Measurements from ENCODE around the gene TRIM43.
"Not testable (repeated sequence)": the region's sequence is repeated elsewhere in the genome, so short reads cannot be mapped to it uniquely, and the experiment has no call there.

Gene TRIM43

DNA sequence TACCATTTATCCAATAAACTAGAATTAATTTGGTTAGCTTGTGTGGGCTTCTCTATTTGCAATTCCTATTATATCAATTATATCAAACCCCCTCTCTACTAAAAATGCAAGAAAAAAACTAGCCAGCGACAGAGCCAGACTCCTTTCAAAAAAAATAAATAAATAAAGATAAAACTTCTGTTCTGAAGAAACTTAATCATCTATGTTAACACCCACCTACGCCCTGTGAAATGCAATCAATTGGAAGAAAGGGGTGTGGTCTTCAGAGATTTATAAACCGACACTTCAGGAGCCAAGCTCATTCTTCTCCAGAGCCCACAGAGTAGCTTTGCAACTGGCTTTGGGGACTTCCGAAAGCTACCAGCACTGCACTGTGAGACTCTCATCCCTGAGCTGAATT, at the start of gene TRIM43:
TRIM43 (plus strand) TSS at position 301 of the 400 bp plus-strand sequence. CDS start 2,023 bp downstream, outside the sequence.
- not testable (repeated sequence) for DNase-seq

DNA sequence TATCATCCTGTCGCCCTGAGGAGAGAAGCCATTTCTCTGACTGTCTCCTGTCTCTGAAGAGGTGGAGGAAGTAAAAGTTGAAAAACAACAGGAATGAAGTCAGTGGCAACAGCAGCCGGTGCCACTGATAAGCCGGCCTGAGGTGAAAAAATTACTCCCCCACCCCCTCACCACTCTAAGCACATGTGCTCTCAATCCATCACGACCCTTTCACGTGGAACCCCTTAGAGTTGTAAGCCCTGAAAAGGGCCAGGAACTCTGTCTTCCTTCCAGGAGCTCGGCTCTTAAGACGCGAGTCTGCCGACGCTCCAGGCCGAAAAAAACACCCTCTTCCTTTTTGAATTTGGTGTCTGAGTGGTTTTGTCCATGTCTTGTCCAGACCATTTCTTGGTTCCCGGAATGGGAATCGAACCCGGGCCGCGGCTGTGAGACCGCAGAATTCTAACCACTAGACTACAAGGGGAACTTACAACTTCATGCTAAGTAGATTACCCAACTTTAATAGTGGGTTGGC, 40.7 kb upstream of the TRIM43 start:
- DNase-seq: no peak

DNA sequence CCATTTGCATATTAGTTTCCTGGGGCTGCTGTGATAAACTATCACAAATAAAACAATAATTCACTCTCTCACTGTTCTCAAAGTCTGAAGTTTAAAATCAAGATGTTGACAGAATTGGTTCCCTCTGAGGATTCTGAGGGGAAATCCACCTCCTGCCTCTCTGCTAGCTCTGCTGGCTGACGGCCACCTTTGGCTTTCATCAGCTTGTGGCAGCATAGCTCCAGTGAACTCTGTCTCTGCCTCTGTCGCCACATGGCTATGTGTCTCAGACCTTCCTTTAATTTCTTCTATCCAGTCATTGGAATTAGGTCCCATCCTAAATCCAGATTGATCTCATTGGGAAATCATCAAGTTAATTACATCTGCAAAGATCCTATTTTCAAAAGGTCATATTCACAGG, 38.9 kb upstream of the TRIM43 start:
- DNase-seq: no peak

DNA sequence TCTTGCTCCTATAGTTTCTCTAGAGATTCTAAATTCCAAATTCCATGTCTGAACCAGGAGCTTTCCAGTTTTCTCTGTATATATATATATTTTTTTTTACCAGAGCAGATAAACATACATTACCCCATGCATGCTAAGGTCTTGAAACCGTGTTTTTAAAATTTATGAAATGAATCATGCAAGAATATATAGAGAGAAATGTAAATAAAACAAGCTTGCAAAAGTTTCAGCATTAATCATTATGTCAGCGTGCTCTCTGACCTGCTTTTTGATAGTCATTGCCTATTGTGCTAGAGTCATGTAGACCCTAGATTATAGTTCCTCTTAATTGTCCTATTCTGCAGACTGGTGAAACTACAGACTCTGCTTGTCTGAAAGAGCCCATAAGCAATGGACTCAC, 22.6 kb upstream of the TRIM43 start:
- DNase-seq: no peak

DNA sequence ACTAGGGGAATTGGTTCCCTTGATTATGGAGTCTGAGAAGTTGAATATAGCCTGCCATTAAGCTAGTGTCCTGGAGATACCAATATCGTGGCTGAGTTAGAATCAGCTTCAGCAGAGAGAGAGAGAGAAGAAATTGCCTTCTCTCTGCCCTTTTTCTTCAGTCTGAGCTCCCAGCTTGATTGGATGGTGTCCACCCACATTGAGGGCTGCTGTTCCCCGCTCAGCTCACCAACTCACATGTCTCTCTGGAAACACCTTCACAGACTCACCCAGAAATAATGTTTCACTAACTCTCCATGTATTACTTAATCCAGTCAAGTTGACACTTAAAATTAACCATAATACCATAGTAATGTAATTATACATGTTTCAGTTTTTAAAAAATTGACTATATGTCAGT, 17.9 kb upstream of the TRIM43 start:
- DNase-seq: no peak

DNA sequence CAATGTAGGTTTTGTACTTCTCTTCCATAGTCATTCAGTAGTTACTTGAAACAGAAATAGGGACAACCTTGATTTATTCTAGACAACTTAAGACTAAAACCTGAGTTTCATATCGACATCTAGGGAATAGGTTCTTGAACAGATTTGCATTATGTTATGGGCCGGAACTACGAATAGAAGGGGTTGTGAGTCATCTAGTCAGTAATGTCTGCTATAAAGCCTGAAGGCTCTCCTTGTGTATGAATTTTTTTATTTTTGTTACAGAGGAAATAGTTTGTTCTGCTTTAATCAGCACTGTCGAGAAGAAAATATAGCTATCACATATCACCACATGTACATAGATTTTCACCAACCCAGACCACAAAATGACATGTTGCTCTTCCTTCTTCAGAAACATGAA, 17.3 kb upstream of the TRIM43 start:
- DNase-seq: no peak

DNA sequence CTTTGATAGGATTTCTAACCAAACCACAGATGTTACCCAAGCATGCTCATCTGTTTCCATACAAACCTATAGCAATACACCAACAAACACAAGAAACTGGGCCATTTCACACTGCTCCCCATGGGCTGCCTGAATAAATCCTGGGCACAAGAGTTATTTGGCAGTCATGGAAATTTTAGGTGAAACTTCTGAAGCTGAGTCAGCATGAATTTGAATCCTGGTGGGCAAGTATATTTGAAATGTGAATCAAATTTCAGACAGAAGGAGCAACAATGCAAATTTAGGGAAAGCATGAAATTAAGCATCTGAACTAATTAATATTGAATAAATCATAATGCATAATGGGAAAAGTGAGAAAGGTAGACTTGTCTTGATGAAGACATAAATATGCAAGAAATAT, 15.9 kb upstream of the TRIM43 start:
- DNase-seq: no peak

DNA sequence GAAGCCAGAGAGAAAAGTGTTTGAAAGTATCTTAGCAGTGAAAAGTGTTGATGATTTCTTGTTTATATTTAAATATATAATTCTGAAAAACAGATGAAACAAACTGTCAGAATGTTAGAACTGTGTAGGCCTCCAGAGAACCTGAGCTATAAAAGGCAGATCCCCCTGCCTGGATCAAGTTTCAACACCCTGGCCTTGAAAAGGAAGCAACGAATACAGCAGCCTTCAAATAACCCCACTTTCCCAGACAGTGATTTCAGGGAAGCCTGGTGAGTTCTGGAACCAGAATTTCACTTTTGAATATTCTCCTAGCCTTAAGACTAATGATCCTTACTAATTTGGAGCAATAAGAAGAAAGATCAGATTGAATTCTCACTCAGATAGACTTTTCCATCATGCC, 13.3 kb upstream of the TRIM43 start:
- no peak for DNase-seq

DNA sequence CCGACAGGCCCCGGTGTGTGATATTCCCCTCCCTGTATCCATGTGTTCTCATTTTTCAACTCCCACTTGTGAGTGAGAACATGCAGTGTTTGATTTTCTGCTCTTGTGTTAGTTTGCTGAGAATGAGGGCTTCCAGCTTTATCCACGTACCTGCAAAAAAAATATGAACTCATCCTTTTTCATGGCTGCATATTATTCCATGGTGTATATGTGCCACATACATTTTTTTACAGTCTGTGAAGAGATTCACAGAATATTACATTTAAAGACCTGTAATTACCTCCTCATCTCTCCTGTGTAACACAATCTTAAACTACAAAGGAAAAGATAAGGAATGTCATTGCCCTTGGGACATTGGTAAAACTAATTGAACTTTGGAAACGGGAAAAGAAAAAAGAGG, 8.3 kb upstream of the TRIM43 start:
- not testable (repeated sequence) for DNase-seq

DNA sequence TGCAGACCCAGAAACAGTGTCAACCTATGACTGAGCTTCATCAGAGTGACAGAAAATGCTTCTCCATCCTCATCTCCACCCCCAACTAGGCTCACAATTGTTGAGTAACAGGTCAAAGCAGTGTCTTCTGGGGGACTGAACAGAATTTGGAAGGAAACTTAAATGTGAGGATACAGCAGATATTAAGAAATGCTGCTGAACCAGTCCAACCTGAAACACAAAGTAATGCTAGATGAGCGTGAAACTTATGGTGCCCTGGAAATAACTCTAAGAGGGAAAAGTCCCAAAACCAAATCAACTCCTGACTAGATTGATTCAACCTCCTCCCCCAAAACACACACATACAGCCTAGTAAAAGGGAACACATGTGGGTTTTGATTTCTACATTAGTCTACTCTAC, 7.5 kb upstream of the TRIM43 start:
- not testable (repeated sequence) for DNase-seq

DNA sequence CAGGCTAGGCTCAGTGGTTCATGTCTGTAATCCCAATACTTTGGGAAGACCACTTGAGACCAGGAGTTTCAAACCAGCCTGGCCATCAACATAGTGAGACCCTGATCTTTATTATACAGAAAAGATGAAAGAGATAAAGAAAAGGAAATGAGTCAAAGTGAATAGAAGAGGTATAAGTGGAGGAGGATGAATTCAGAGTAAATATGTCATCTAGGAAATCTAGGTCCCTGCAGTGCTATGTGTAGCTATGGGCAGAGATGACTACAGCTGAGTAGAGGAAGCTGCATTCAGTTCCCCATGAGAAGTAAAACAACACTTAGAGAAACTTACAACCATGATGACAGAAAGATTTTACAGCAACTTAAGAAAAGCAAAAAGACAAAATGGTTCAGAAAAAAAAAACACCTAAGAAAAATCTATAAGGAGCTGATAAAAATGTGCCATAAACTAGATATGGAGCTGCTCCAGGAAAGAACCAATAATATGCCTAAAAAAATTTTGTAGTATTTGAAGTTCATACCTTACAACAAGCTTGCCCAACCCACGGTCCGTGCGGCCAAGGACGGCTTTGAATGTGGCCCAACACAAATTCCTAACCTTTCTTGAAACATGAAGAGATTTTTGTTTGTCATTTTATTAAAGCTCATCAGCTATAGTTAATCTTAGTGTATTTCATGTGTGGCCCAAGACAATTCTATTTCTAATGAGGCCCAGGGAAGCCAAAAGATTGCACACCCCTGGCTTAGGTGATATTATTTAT, 1.8 kb upstream of the TRIM43 start:
- DNase-seq: not testable (repeated sequence)

DNA sequence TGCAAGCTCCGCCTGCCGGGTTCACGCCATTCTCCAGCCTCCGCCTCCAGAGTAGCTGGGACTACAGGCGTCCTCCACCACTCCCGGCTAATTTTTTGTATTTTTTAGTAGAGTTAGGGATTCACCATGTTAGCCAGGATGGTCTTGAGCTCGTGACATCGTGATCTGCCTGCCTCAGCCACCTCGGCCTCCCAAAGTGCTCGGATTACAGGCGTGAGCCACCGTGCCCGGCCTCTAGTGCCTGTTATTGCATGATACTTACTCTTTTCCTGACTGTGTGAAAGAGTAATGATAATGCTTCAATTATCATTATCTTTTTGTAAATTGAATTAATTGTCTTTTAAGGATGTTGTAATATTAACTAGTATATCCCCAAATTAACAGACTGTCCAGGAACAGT, 1.2 kb downstream of the TRIM43 start:
- not testable (repeated sequence) for DNase-seq

DNA sequence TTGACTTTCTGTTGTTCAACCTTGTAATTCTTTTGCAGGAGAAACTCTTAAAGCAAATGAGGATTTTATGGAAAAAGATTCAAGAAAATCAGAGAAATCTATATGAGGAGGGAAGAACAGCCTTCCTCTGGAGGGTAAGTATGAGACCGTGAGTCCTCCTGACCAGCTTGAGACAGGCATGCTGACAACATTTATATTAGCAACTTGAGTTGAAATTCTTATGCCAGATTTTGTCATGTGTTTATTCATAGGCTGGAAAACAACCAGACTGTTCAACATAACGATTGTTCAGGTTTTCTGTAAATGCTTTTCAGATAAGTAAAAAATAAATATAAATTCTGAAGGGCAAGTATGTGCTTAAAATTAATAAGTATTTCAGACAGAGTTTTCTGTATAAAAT, 3.2 kb downstream of the TRIM43 start:
- not testable (repeated sequence) for DNase-seq

DNA sequence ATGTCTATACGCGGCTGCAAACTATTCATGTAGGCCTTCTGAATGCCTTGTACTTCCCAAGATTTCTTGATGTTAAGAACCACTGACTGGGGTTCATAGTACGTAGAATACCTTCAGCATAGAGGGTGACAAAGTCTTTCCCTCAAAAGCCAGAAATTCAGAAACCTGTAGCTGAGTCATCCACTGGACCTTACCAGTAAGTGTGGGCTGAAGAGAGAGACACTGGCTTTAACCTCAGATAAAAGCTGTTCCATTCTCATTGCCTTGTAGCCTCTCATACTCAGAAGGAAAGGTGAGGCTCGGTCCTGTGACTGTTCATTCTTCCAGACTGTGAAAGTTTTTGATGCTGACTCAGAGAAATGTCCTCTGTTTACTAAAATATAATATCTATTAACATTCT, 9.5 kb downstream of the TRIM43 start:
- DNase-seq: not testable (repeated sequence)

DNA sequence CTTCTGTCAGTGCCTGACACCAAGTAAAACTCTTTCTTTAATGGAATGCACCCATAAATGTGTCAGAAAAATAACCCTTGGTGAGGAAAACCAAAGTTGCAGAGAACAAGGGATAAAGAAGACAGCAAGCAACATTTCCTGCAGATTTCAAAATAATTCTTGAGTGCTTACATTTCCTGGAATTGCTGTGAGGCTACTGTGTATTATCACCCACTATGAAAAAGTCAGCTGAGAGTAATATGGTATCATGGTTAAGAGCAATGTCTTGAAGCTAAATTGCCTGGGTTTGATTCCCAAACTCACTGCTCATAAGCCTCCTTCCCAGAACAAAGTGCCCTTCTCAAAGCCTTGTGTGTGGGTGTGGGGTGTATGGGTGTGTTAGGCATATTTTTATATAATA, 10.3 kb downstream of the TRIM43 start:
- not testable (repeated sequence) for DNase-seq

DNA sequence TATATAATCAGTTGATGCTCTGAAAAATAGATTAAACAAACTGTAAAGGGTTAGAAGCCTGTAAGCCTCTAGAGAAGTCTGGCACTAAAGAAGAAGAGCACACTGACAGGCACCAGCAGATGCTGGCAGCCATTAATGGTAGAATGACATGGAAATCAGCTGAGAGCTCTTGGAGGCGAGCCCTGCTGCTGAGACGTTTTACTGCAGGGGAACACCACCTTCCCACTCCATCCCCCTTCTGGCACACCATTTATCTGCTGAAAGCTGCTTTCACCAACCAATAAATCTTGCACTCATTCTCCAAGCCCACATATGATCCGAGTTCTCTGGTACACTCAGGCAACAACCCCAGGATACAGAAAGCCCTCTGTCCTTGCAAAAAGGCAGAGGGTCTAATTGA, 16.6 kb downstream of the TRIM43 start:
- not testable (repeated sequence) for DNase-seq

DNA sequence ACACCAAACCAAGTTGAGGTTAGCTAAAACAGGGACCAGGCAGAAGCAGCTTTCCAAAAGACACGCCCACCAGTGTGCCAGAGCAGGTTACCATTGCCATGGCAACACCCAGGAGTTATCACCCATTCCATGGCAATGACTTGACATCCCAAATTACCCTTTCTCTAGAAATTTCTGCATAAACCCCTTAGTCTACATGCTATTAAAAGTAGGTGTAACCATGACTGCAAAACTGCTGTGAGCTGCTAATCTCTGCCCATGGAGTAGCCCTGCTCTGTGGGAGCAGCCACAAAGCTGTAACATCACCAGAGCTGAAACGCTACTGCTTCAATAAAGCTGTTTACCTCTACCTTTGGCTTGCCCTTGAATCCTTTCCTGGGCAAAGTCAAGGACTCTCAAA, 18.0 kb downstream of the TRIM43 start:
- DNase-seq: not testable (repeated sequence)

DNA sequence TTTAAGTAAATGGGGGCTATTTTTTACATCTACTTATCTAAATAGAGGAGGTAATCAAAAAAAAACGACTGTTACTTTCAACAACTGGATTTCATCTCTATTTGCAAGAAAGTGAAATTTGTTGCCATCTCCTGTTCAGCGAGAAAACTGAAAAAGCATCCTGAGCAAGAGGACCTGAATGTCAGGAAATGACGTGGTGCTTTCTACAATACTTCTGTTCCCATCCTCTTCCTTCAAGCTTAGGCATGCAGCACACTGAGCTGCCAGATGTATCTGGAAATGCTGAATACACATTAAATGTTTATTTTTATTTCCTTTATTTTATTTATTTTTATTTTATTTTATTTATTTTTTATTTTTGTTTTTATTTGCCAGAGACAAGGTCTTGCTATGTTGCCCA, 21.2 kb downstream of the TRIM43 start:
- DNase-seq: not testable (repeated sequence)

DNA sequence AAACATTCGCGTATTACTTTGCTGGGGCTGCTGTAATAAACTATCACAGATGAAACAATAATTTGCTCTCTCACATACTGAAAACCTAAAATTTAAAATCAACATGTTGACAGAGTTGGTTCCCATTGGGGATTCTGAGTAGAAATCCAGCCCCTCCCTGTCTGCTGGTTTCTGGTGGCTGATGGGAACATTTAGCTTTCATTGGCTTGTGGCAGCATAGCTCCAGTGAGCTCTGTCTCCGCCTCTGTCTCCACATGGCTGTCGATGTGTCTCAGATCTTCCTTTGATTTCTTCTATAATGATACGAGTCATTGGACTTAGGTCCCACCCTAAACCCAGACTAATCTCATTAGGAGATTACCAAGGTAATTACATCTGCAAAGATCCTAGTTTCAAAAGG, 30.9 kb downstream of the TRIM43 start:
- not testable (repeated sequence) for DNase-seq

DNA sequence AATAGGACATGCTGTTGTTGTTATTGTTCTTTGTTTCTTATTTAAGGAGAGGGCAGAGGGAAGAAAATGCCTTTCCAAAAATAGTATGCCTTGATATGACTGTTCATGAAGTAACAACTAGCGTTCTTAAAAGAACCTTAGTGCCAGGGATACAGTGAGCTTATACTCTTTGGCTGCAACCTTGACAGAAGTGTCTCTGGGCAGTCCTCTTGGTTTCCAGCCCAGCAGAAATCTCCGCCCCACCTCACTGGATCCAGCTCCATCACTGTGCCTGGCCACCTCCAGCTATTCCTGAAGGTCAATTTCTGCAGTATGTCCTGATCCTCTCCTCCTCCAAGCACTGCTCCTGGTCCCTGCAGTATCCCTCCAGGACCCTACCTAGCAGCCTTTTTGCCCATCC, 39.2 kb downstream of the TRIM43 start:
- not testable (repeated sequence) for DNase-seq

DNA sequence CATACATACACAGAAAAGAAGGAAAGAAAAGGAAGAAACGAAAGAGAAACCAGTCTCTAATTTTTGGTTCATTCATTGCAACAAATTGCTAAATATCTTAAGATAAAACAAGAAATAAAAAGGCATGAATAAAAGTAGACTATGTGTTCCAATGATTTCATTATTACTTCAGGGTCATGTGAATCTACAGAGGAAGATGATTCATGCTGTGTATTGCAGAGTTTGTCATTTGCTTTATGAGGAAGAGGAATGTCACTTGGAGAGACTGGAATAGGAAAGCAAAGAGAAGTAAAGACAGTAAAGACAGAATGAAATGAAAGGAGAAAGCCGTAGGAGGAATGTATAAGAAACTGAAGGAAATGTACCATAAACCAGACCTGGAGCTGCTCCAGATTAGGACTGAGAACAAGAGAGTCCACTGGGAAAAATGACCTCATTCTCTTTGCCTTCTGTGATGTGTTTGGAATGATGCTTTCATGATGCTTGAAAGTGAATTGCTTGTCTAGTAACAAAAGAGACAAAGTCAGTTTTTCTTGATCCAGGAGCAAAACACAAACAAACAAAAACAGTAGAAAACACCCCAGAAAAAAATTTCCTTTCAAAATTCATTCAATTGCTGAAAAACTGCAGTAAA, 41.9 kb downstream of the TRIM43 start:
- not testable (repeated sequence) for DNase-seq

DNA sequence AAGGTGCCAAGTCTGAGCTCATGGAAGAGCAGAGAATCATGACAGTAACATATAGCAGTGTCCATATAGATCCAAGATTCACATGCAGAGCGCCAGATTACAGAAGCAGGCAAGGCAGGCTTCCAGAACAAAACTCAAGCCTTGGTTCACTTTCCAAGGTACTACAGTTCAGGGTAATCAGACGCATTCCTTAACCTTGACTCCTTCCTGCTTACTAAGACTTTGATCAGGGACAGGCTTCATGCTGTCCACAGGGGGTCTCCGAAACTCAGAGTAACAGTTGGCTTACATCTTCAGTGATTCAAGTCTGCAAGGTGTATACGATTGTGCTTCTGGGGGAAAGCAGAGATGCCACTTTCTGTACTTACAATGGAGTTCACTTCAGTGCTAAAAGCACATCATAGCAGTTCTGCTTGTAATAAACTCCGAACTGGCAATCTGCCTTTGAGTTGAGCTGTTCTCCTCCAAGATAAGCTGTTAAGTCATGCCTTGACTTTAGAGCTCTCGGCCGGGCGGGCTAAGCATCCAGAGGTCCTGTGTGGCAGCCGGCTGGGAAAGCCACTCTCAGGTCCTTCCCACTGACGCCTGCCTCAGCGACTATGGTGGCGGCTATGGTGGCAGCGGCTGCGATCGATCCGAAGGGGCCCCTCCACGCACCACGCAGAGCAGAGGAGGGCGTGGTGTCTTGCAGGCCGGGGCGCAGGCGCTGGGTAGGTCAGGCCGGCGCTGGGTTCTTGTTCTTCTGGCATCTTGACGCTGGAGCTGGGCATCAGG, 48.9 kb downstream of the TRIM43 start:
- DNase-seq: not testable (repeated sequence)

DNA sequence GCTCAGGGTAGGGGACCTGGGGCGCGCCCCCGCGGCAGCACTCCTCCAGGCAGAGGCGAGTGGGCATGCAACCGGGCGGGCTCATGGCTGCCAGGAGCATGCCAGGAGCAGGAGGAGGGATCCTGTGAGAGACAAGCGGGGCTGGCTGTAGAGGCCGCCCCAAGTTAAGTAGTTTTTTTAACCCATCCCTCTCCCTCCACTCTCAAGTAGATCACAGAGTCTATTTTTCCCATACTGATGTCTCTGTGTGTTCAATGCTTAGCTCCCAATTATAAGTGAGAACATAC, 49.4 kb downstream of the TRIM43 start:
- DNase-seq: not testable (repeated sequence)

DNA sequence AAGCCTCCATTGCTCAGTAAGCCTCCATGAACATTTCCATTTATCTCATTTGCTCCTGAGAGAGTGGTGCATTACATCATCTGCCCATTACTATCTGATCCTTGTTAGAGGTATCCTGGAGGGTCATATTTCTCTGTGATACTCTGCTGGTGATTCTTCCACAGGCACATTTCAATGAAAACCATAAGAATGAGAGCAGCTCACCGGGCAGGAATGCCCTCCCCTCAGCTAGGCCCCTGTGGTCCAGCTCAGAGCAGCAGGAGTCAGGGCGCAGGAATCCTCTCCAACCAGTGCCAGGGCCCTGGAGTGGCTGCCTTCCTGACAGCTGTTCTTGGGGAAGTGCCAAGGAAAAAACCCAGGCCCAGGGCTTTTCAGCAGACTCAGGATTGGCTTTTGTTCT, 50.0 kb downstream of the TRIM43 start:
- not testable (repeated sequence) for DNase-seq

Data from CD4-positive, alpha-beta T cell treated with Interleukin-10 for 1 hour (primary cell).